Lung (tissue), 12 donors: ENCODE measurements around the gene FMN1. TPM values are rescaled to one million over a fixed set of nuclear protein-coding genes. Genes with fewer than 3 reads are reported as not detected.

Experiments
- ATAC-seq: fragments of 200-7000 bp; cut with Tn5 transposase; one replicate; pipeline ENCODE4 v1.9.1; 2020; ENCODE audit warnings: moderate number of reproducible peaks; ENCODE audit not compliant: insufficient read depth, low FRiP score
- DNase-seq, 3 donors: peaks; one replicate each; pipeline ENCODE4 v3.0.0-alpha.2; 2013 to 2017
- H3K27ac ChIP-seq, 2 donors: one replicate each; pipeline ENCODE4 v1.5.1; 2013; ENCODE audit warnings: mild to moderate bottlenecking in 2 of 2, moderate library complexity in 2 of 2, control low read depth in 1 of 2, inconsistent platforms in 1 of 2, low read depth in 1 of 2, low read length in 1 of 2
- H3K27me3 ChIP-seq, 3 donors: one replicate each; pipeline ENCODE4 v1.5.1; 2013; ENCODE audit warnings: low read length in 2 of 3; ENCODE audit not compliant: control insufficient read depth in 3 of 3, insufficient read depth in 3 of 3
- H3K36me3 ChIP-seq, 4 donors: one replicate each; pipeline ENCODE4 v1.5.1; 2013; ENCODE audit warnings: low read length in 4 of 4, mild to moderate bottlenecking in 1 of 4, moderate library complexity in 1 of 4; ENCODE audit not compliant: control insufficient read depth in 4 of 4, insufficient read depth in 4 of 4
- H3K4me1 ChIP-seq, 5 donors: one replicate each; pipeline ENCODE4 v1.5.1; 2013; ENCODE audit warnings: low read length in 5 of 5, mild to moderate bottlenecking in 2 of 5, moderate library complexity in 1 of 5; ENCODE audit not compliant: control insufficient read depth in 5 of 5, insufficient read depth in 5 of 5
- H3K4me3 ChIP-seq: one replicate; pipeline ENCODE4 v1.5.1; 2013; ENCODE audit warnings: mild to moderate bottlenecking, control low read depth, moderate library complexity
- H3K9ac ChIP-seq, 2 donors: one replicate each; pipeline ENCODE4 v1.5.1; 2013; ENCODE audit warnings: low read length in 2 of 2, control low read depth in 1 of 2; ENCODE audit not compliant: insufficient read depth in 1 of 2
- H3K9me3 ChIP-seq, 4 donors: one replicate each; pipeline ENCODE4 v1.5.1; 2013; ENCODE audit warnings: low read length in 3 of 4, mild to moderate bottlenecking in 1 of 4, moderate library complexity in 1 of 4; ENCODE audit not compliant: control insufficient read depth in 4 of 4, insufficient read depth in 3 of 4
- WGBS, 2 donors: extraction: QIAGEN DNeasy Blood & Tissue Kit; methylation state at CpG; one replicate each; pipeline ENCODE4 v1.1.7; 2013; 5-methylcytosine and 5-hydroxymethylcytosine counted together
- polyA plus RNA-seq, 2 donors: library from polyadenylated mRNA; stranded (reverse); fragments of 200-250 nt; gene quantifications; one replicate each; pipeline ENCODE4 v1.2.1, GENCODE V29; 2013
- total RNA-seq, 2 donors: library from RNA; depleted of rRNA in 1 of 2; stranded (reverse); fragments of >200 nt in 1 of 2; gene quantifications; one replicate each; pipeline ENCODE4 v1.2.1, GENCODE V29; 2014 to 2021
- TF ChIP-seq, protein P1 (sequence below): IDR thresholded peaks from 2 replicates; pipeline ENCODE4 v1.5.1; 2012; ENCODE audit warnings: mild to moderate bottlenecking; ENCODE audit errors: control extremely low read depth, extremely low read depth
- donor health status: control.
- donor health status: control.
- donor health status: Bipolar disorder and iron deficiency.
- donor health status: healthy.
- donor health status: DM: yes; HTN: yes; CAD: no.

The FMN1 gene
- total and polyA plus RNA-seq, 4 donors, result 4.6 to 45.2 (median 15.7) TPM

- TF ChIP-seq, protein P1, sequence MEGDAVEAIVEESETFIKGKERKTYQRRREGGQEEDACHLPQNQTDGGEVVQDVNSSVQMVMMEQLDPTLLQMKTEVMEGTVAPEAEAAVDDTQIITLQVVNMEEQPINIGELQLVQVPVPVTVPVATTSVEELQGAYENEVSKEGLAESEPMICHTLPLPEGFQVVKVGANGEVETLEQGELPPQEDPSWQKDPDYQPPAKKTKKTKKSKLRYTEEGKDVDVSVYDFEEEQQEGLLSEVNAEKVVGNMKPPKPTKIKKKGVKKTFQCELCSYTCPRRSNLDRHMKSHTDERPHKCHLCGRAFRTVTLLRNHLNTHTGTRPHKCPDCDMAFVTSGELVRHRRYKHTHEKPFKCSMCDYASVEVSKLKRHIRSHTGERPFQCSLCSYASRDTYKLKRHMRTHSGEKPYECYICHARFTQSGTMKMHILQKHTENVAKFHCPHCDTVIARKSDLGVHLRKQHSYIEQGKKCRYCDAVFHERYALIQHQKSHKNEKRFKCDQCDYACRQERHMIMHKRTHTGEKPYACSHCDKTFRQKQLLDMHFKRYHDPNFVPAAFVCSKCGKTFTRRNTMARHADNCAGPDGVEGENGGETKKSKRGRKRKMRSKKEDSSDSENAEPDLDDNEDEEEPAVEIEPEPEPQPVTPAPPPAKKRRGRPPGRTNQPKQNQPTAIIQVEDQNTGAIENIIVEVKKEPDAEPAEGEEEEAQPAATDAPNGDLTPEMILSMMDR, result no peak
- H3K36me3 ChIP-seq, result no peaks in the 10 kb centered on the region
- H3K9me3 ChIP-seq, result no peaks in the 10 kb centered on the region
- no peak overlapping the region for H3K4me3 ChIP-seq
- H3K9ac ChIP-seq, result no peak overlapping the region
- no peak for ATAC-seq
- H3K27me3 ChIP-seq, result no peaks in the 10 kb centered on the region
- 47 to 60% methylated on average over 7 of the region's 7 CpGs for WGBS, 2 donors
- peaks cover 0 to 5% (median 1%) of the 10 kb centered on the region in 5 donors for H3K4me1 ChIP-seq
- peak overlapping the region in 1 of 2 donors; percentile 11 for H3K27ac ChIP-seq
- DNase-seq, result no peak
Measured at GRCh38 chr15:33027306-33028035, 167.0 kb downstream of the FMN1 start.

GRCh38 chr15:33026614-33027013 is 167.9 kb downstream of the FMN1 start:
- Histone ChIP-seq H3K4me3 (no peak overlapping the region), H3K27ac (peak overlapping the region in 1 of 2 donors; percentile 14), H3K9ac (no peak overlapping the region), H3K27me3 (no peaks in the 10 kb centered on the region), H3K36me3 (no peaks in the 10 kb centered on the region), H3K4me1 (peaks cover 0 to 5% (median 1%) of the 10 kb centered on the region in 5 donors), H3K9me3 (no peaks in the 10 kb centered on the region)
- WGBS, 2 donors, result 38 to 47% methylated on average over 2 of the region's 2 CpGs
- TF ChIP-seq, protein P1, result no peak
- ATAC-seq (peak; percentile 53), DNase-seq (peak in 1 of 3 donors; percentile 56)

- ATAC-seq (peak; percentile 66), DNase-seq (peak; percentile 51 to 79 (median 59))
- Histone ChIP-seq H3K36me3 (peaks cover 0 to 1% (median 0%) of the 10 kb centered on the region in 4 donors), H3K9ac (no peak overlapping the region), H3K27me3 (no peaks in the 10 kb centered on the region), H3K4me3 (no peak overlapping the region), H3K9me3 (no peaks in the 10 kb centered on the region), H3K27ac (peak overlapping the region in 1 of 2 donors; percentile 41), H3K4me1 (peaks cover 0 to 5% (median 0%) of the 10 kb centered on the region in 5 donors)
- TF ChIP-seq, protein P1, result no peak
- 46 to 49% methylated on average over 2 of the region's 2 CpGs for WGBS, 2 donors
Measured at GRCh38 chr15:33022629-33023028, 171.9 kb downstream of the FMN1 start.
